Panc1 (cell line): ENCODE measurements around the gene SCD5.
"Not testable (repeated sequence)": the region's sequence is repeated elsewhere in the genome, so short reads cannot be mapped to it uniquely, and the experiment has no call there.

Experiments used
- POLR2AphosphoS5 ChIP-seq: IDR thresholded peaks from 2 replicates; pipeline ENCODE4 v1.6.1; 2012; ENCODE audit warnings: mild to moderate bottlenecking, low read depth, low read length, moderate library complexity
- TCF7L2 ChIP-seq: IDR thresholded peaks from 2 replicates; pipeline ENCODE4 v1.6.1; 2011; ENCODE audit warnings: mild to moderate bottlenecking, low read depth, low read length, inconsistent platforms
- TF ChIP-seq, protein P1 (sequence below): fragments of 450-650 bp; IDR thresholded peaks from 2 replicates; pipeline ENCODE4 v1.5.1; 2017; ENCODE audit warnings: mild to moderate bottlenecking
- TF ChIP-seq, protein P2 (sequence below), 2 experiments: IDR thresholded peaks; 2 replicates each; pipeline ENCODE4 v1.6.1; 2011 to 2012; ENCODE audit warnings: low read depth in 2 of 2, control low read depth in 1 of 2, low read length in 1 of 2, mild to moderate bottlenecking in 1 of 2, moderate library complexity in 1 of 2; ENCODE audit not compliant: insufficient read depth in 1 of 2

DNA sequence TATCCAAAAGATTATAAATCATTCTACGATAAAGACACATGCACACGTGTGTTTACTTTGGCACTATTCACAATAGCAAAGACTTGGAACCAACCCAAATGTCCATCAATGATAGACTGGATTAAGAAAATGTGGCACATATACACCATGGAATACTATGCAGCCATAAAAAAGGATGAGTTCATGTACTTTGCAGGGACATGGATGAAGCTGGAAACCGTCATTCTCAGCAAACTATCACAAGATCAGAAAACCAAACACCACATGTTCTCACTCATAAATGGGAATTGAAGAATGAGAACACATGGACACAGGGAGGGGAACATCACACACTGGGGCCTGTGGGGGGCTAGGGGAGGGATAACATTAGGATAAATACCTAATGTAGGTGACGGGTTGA, 34.5 kb upstream of the SCD5 start:
- TF ChIP-seq, protein P1, sequence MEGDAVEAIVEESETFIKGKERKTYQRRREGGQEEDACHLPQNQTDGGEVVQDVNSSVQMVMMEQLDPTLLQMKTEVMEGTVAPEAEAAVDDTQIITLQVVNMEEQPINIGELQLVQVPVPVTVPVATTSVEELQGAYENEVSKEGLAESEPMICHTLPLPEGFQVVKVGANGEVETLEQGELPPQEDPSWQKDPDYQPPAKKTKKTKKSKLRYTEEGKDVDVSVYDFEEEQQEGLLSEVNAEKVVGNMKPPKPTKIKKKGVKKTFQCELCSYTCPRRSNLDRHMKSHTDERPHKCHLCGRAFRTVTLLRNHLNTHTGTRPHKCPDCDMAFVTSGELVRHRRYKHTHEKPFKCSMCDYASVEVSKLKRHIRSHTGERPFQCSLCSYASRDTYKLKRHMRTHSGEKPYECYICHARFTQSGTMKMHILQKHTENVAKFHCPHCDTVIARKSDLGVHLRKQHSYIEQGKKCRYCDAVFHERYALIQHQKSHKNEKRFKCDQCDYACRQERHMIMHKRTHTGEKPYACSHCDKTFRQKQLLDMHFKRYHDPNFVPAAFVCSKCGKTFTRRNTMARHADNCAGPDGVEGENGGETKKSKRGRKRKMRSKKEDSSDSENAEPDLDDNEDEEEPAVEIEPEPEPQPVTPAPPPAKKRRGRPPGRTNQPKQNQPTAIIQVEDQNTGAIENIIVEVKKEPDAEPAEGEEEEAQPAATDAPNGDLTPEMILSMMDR = not testable (repeated sequence)
- TF ChIP-seq TCF7L2, POLR2AphosphoS5: not testable (repeated sequence)
- TF ChIP-seq, protein P2, sequence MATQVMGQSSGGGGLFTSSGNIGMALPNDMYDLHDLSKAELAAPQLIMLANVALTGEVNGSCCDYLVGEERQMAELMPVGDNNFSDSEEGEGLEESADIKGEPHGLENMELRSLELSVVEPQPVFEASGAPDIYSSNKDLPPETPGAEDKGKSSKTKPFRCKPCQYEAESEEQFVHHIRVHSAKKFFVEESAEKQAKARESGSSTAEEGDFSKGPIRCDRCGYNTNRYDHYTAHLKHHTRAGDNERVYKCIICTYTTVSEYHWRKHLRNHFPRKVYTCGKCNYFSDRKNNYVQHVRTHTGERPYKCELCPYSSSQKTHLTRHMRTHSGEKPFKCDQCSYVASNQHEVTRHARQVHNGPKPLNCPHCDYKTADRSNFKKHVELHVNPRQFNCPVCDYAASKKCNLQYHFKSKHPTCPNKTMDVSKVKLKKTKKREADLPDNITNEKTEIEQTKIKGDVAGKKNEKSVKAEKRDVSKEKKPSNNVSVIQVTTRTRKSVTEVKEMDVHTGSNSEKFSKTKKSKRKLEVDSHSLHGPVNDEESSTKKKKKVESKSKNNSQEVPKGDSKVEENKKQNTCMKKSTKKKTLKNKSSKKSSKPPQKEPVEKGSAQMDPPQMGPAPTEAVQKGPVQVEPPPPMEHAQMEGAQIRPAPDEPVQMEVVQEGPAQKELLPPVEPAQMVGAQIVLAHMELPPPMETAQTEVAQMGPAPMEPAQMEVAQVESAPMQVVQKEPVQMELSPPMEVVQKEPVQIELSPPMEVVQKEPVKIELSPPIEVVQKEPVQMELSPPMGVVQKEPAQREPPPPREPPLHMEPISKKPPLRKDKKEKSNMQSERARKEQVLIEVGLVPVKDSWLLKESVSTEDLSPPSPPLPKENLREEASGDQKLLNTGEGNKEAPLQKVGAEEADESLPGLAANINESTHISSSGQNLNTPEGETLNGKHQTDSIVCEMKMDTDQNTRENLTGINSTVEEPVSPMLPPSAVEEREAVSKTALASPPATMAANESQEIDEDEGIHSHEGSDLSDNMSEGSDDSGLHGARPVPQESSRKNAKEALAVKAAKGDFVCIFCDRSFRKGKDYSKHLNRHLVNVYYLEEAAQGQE (IDR thresholded peaks at IDR 0.05; ENCODE audit: insufficient read depth in 1 of 2, low read depth in 2 of 2, low read length in 1 of 2) = not testable (repeated sequence)
